ENCODE data around the gene DGKQ. TPM values are rescaled to one million over a fixed set of nuclear protein-coding genes. Genes with fewer than 3 reads are reported as not detected.

Gene DGKQ
- total and polyA plus RNA-seq, 2 of the 13 experiments (the other 11 are each of a cell fraction or from before 2014, with no cell fraction given) = 4.5 to 7.2 TPM

DNA sequence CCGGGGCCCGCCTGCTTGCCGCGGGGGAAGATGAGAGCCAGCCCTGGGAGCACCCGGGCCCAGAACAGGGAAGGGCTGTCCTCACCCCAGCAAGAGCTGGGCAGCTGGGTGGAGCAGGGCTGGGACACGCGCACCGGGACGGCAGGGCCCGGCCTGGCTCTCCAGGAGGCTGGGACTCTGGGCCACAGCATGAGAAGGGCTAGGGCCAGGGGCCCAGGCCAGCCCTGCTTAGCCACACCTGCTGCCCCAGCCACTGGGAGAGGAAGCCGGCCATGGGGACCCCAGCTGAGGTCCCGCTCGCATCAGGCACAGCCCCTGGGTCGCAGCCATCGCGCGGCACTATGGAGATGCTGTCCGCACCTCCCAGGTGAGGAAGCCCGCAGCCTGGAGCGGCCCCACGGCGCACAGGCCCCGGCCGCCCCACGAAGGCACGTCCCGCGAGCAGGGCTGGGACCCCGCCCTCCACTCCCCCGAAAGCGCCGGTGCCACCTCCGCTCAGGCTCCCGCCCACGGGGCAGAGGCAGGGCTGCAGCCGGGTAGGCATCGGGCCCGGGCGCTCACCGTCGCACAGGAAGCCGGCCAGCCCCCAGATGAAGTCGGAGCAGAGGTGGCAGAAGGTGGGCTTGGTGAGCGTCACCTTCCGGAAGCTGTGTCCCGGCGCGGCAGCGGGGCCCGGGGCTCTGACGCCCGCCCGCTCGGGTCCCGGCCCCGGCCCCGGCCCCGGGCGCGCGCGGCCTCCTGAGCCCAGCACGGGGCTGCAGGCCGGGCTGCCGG lies 531 bp downstream of the DGKQ start (continued):
- TF ChIP-seq ZNF121 (CRISPR knock-in tag; IDR thresholded peaks at IDR 0.05) (no peak), ZC3H4 (CRISPR knock-in tag; IDR thresholded peaks at IDR 0.05; ENCODE audit: borderline replicate concordance) (no peak), ZNF430 (CRISPR knock-in tag; IDR thresholded peaks at IDR 0.05) (no peak), SRF (IDR thresholded peaks at IDR 0.05; ENCODE audit: low read depth, low read length) (no peak), CENPT (CRISPR knock-in tag; IDR thresholded peaks at IDR 0.05; ENCODE audit: low read depth) (no peak), GABPA (IDR thresholded peaks at IDR 0.05; ENCODE audit: low read depth, low read length) (no peak), GABPA (CRISPR knock-in tag; IDR thresholded peaks at IDR 0.05; ENCODE audit: low read depth) (no peak), NONO (IDR thresholded peaks at IDR 0.05) (no peak), NONO (CRISPR knock-in tag; conservative IDR thresholded peaks at IDR 0.05) (no peak), ZNF337 (CRISPR knock-in tag; IDR thresholded peaks at IDR 0.05; ENCODE audit: borderline replicate concordance, low read depth) (no peak), ZNF776 (CRISPR knock-in tag; IDR thresholded peaks at IDR 0.05) (no peak), KAT8 (CRISPR knock-in tag; IDR thresholded peaks at IDR 0.05) (no peak), FOXK1 (CRISPR knock-in tag; IDR thresholded peaks at IDR 0.05; ENCODE audit: borderline replicate concordance, low read depth) (no peak), PBX2 (CRISPR knock-in tag; IDR thresholded peaks at IDR 0.05) (no peak), ZFY (CRISPR knock-in tag; IDR thresholded peaks at IDR 0.05) (peak; percentile 34; the same call in 1 of the 2 replicates), RXRA (CRISPR knock-in tag; IDR thresholded peaks at IDR 0.05) (no peak), ZNF672 (CRISPR knock-in tag; IDR thresholded peaks at IDR 0.05) (no peak), CENPBD1 (CRISPR knock-in tag; IDR thresholded peaks at IDR 0.05; ENCODE audit: borderline replicate concordance, low read depth) (no peak)
- TF ChIP-seq, protein P1, sequence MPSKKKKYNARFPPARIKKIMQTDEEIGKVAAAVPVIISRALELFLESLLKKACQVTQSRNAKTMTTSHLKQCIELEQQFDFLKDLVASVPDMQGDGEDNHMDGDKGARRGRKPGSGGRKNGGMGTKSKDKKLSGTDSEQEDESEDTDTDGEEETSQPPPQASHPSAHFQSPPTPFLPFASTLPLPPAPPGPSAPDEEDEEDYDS (CRISPR knock-in tag; IDR thresholded peaks at IDR 0.05) = no peak
